Neural cell (in vitro differentiated cells): Measurements from ENCODE around the gene LIMS2. TPM values are rescaled to one million over a fixed set of nuclear protein-coding genes. Genes with fewer than 3 reads are reported as not detected.

Experiments
- H2AFZ ChIP-seq: fragments of 200-600, 300-800 bp; sonication (generic), shearing (Covaris generic); 2 replicates; pipeline ENCODE4 v1.6.0; 2014; ENCODE audit warnings: low read depth, mild to moderate bottlenecking, antibody characterized with exemption, low read length, moderate library complexity
- H3F3A ChIP-seq: fragments of 200-600 bp; shearing (Covaris generic); 2 replicates; pipeline ENCODE4 v1.6.1; 2016; ENCODE audit warnings: mild to moderate bottlenecking, moderate library complexity, mixed read lengths, antibody characterized with exemption, low read length; ENCODE audit not compliant: insufficient read depth, poor library complexity, severe bottlenecking
- H3K27ac ChIP-seq: fragments of 200-600, 300-800 bp; sonication (generic), shearing (Covaris generic); 2 replicates; pipeline ENCODE4 v1.5.1; 2014; ENCODE audit warnings: mild to moderate bottlenecking, low read length, moderate library complexity
- H3K27me3 ChIP-seq: fragments of 300-800, 200-600 bp; sonication (generic), shearing (Covaris generic); 2 replicates; pipeline ENCODE4 v1.6.0; 2014; ENCODE audit warnings: mild to moderate bottlenecking, low read depth, low read length, moderate library complexity; ENCODE audit not compliant: insufficient read depth
- H3K36me3 ChIP-seq: fragments of 300-800, 200-600 bp; sonication (generic), shearing (Covaris generic); 2 replicates; pipeline ENCODE4 v1.5.1; 2014; ENCODE audit warnings: mild to moderate bottlenecking, antibody characterized with exemption, low read length, moderate library complexity; ENCODE audit not compliant: insufficient read depth
- H3K4me2 ChIP-seq: fragments of 300-800, 200-600 bp; sonication (generic), shearing (Covaris generic); 2 replicates; pipeline ENCODE4 v1.6.0; 2014; ENCODE audit warnings: mild to moderate bottlenecking, low read length
- H3K4me3 ChIP-seq: fragments of 300-800, 200-600 bp; sonication (generic), shearing (Covaris generic); 2 replicates; pipeline ENCODE4 v1.5.1; 2014; ENCODE audit warnings: mild to moderate bottlenecking, low read length, moderate library complexity
- H3K79me2 ChIP-seq: fragments of 200-600 bp; shearing (Covaris generic); replicated peaks from 2 replicates; pipeline ENCODE4 v1.6.0; 2014; ENCODE audit warnings: mild to moderate bottlenecking, low read length, moderate library complexity; ENCODE audit not compliant: insufficient read depth
- H3K9ac ChIP-seq: fragments of 300-800, 200-600 bp; sonication (generic), shearing (Covaris generic); 2 replicates; pipeline ENCODE4 v1.6.1; 2016; ENCODE audit warnings: mild to moderate bottlenecking, low read length, mixed read lengths
- H3K9me2 ChIP-seq: fragments of 200-600 bp; shearing (Covaris generic); 2 replicates; pipeline ENCODE4 v1.6.1; 2016; ENCODE audit warnings: mild to moderate bottlenecking, low read length, mixed read lengths; ENCODE audit not compliant: insufficient read depth
- H3K9me3 ChIP-seq: fragments of 200-600, 300-800 bp; sonication (generic), shearing (Covaris generic); 2 replicates; pipeline ENCODE4 v1.6.1; 2016; ENCODE audit warnings: mild to moderate bottlenecking, mixed run types, low read length, moderate library complexity, mixed read lengths
- H4K20me1 ChIP-seq: fragments of 200-600 bp; shearing (Covaris generic); 2 replicates; pipeline ENCODE4 v1.6.1; 2016; ENCODE audit warnings: mild to moderate bottlenecking, mixed run types; ENCODE audit not compliant: insufficient read depth
- CTCF ChIP-seq: fragments of 450-650 bp; IDR thresholded peaks from 2 replicates; pipeline ENCODE4 v1.5.1; 2014; ENCODE audit warnings: antibody characterized with exemption, mild to moderate bottlenecking, moderate library complexity; ENCODE audit not compliant: poor library complexity, severe bottlenecking
- EP300 ChIP-seq: fragments of 450-650 bp; conservative IDR thresholded peaks from 2 replicates; pipeline ENCODE4 v1.6.1; 2014; ENCODE audit warnings: antibody characterized with exemption, mild to moderate bottlenecking, moderate library complexity; ENCODE audit not compliant: poor library complexity, severe bottlenecking
- EZH2 ChIP-seq: fragments of 200-600, 300-800 bp; shearing (Covaris generic), sonication (generic); IDR thresholded peaks from 2 replicates; pipeline ENCODE4 v1.6.1; 2014; ENCODE audit warnings: antibody characterized with exemption, low read length, borderline replicate concordance, mild to moderate bottlenecking; ENCODE audit not compliant: insufficient read depth, poor library complexity, severe bottlenecking
- MXI1 ChIP-seq: fragments of 450-650 bp; conservative IDR thresholded peaks from 2 replicates; pipeline ENCODE4 v1.6.1; 2014; ENCODE audit warnings: antibody characterized with exemption, mild to moderate bottlenecking; ENCODE audit not compliant: poor library complexity, severe bottlenecking
- POLR2AphosphoS5 ChIP-seq: IDR thresholded peaks from 2 replicates; pipeline ENCODE4 v1.6.1; 2012
- RAD21 ChIP-seq: fragments of 450-650 bp; conservative IDR thresholded peaks from 2 replicates; pipeline ENCODE4 v1.6.1; 2014; ENCODE audit warnings: antibody characterized with exemption, mild to moderate bottlenecking, moderate library complexity
- REST ChIP-seq: IDR thresholded peaks from 2 replicates; pipeline ENCODE4 v1.6.1; 2012; ENCODE audit warnings: borderline replicate concordance
- SMC3 ChIP-seq: fragments of 450-650 bp; conservative IDR thresholded peaks from 2 replicates; pipeline ENCODE4 v1.6.1; 2014; ENCODE audit warnings: antibody characterized with exemption, mild to moderate bottlenecking, moderate library complexity; ENCODE audit not compliant: poor library complexity
- TAF1 ChIP-seq: IDR thresholded peaks from 2 replicates; pipeline ENCODE4 v1.6.1; 2012; ENCODE audit warnings: low read depth
- polyA plus RNA-seq: library from polyadenylated mRNA; depleted of rRNA; stranded (reverse); fragments of >200 nt; gene quantifications from 2 replicates; pipeline ENCODE4 v1.2.3, GENCODE V29; 2014

LIMS2 gene
- polyA plus RNA-seq, 1 donor from 2014 or later, result not detected

DNA sequence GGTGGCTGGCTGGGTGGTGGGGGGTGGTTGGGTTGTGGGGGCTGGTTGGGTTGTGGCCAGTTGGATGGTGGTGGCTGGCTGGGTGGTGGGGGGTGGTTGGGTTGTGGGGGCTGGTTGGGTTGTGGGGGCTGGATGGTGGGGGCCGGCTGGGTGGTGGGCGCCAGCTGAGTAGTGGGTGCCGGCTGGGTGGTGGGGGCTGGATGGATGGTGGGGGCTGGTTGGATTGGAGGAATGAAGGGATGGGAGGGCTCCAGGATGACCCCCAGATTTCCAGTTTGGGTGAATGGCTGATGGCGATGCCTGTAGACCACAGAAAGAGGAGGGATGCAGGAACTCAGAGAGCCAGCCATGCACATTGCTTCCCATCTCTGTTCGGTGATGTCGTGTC is 56.1 kb downstream of the LIMS2 start:
- H3K4me3 ChIP-seq, result no peak overlapping the region
- no peaks in the 10 kb centered on the region for H4K20me1 ChIP-seq
- no peak overlapping the region for H3K27ac ChIP-seq
- H3K27me3 ChIP-seq, result no peaks in the 10 kb centered on the region
- no peak overlapping the region for H2AFZ ChIP-seq
- no peaks in the 10 kb centered on the region for H3K36me3 ChIP-seq
- no peaks in the 10 kb centered on the region for H3K79me2 ChIP-seq
- H3F3A ChIP-seq, result no peaks in the 10 kb centered on the region
- no peaks in the 10 kb centered on the region for H3K9me2 ChIP-seq
- H3K9ac ChIP-seq, result no peak overlapping the region
- no peaks in the 10 kb centered on the region for H3K9me3 ChIP-seq
- no peak overlapping the region for H3K4me2 ChIP-seq
- TF ChIP-seq TAF1 (no peak), MXI1 (no peak), REST (no peak), RAD21 (no peak), POLR2AphosphoS5 (no peak), EP300 (no peak)

DNA sequence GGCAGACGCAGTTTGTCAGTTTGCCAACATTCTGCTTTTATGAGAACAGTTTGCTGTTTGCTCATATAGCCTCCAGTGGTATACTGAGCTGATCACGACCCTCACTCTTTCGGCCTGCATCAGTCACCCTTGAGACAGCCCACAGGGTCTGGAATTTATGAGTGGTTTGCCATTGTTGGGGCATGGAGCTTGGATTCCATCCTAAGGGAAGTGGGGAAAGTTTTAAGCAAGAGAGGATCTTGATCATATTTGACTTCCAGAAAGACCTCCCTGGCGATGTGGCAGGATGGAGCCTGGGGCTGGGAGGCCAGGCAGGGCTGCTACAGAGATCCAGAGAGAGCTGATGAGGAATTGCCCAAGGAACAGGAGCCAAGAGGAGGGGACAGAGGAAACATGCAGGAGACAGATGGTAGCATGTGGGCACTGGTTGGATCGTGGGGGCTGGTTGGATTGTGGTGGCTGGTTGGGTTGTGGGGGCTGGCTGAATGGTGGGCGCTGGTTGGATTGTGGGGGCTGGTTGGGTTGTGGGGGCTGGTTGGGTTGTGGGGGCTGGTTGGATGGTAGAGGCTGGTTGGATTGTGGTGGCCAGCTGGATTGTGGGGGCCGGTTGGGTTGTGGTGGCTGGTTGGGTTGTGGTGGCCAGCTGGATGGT is 56.7 kb downstream of the LIMS2 start:
- no peak for TF ChIP-seq REST
- no peak for TF ChIP-seq POLR2AphosphoS5
- TF ChIP-seq EP300, result no peak
- no peak for TF ChIP-seq MXI1
- no peak for TF ChIP-seq SMC3
- TF ChIP-seq TAF1, result no peak
- no peak for TF ChIP-seq RAD21
- TF ChIP-seq CTCF, result no peak
- no peak for TF ChIP-seq EZH2
- Histone ChIP-seq H3K4me3 (no peak overlapping the region), H3K27me3 (no peaks in the 10 kb centered on the region), H3K79me2 (no peaks in the 10 kb centered on the region), H3K9ac (no peak overlapping the region), H3K27ac (no peak overlapping the region), H3F3A (no peaks in the 10 kb centered on the region), H3K9me2 (no peaks in the 10 kb centered on the region), H2AFZ (no peak overlapping the region), H3K9me3 (no peaks in the 10 kb centered on the region), H3K4me2 (no peak overlapping the region), H3K36me3 (no peaks in the 10 kb centered on the region), H4K20me1 (no peaks in the 10 kb centered on the region)
